Fibroblast of peridontal ligament (primary cell): ENCODE measurements around the gene INIP.
"Not testable (repeated sequence)": the region's sequence is repeated elsewhere in the genome, so short reads cannot be mapped to it uniquely, and the experiment has no call there.

Source experiments
- DNase-seq: peaks from one replicate; pipeline ENCODE4 v3.0.0-alpha.2; 2010; ENCODE audit errors: extremely low read depth

The INIP gene

DNA sequence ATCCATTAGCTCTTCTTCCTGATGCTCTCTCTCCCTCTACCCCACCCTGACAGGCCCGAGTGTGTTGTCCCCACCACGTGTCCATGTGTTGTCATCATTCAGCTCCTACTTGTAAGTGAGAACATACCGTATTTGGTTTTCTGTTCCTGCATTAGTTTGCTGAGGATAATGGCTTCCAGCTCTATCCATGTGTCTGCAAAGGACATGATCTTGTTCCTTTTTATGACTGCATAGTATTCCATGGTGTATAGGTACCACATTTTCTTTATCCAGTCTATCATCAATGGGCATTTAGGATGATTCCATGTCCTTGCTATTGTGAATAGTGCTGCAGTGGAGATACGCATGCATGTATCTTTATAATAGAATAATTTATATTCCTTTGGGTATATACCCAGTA, 44.7 kb downstream of the INIP start:
- not testable (repeated sequence) for DNase-seq

- DNase-seq: no peak
Measured at GRCh38 chr9:112670991-112671625, 46.8 kb downstream of the INIP start.

DNA sequence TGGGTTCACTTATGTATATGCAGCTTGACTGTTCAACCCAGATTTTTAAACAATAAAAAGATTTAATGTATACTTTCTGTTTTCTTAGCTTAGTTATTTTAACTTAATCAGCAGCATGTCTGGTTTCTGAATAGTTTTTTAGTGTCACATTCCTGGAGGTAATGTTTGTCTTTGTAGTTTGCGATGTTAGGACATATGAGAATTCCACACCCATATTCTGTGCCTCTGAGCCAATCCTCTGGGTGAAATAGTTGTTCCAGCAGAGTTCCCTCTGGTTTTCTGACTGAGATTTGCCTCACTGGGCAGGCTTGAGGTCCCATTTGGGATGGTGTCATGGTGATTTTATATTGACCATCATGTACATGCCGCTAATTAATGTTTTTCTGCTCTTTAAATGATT, 48.6 kb downstream of the INIP start:
- no peak for DNase-seq

- DNase-seq: peak; percentile 52
Measured at GRCh38 chr9:112665347-112665746, 52.6 kb downstream of the INIP start.

DNA sequence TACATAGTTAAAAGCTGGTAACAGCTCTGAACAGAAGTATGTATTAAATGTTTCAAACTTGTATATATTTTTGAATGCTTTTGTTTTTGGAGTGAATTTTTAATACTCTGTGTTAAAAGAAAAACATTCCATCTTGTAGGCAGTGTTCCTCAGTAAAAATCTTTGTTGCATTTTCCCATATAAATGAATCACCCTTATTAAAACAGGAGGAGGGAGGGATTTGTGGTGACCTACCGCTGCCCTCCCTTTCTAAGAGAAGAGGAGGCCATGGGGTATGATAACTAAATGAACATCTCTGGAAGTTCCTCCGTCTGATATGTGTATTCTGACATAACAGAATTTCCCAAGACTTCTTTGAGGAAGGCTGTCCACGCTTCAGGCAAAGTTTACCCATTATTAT, 53.4 kb downstream of the INIP start:
- DNase-seq: no peak

DNA sequence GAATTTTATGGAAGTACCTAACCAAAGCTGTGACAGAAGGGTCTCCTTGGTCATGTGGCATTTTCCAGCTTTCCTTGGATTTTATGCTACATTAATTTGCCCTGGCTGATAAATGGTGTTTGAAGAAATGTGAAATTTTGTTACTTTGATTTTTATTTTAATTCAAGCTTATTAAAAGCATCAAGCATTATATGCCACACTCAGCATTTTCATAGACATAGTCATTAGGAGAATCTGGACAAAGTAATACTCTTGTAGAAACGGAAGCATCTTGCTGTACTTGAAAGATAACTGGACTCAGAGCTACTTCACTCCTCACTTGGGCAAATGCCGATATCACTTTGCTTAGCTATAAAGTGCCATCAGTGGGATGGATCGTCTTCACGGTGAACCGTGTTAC, 54.2 kb downstream of the INIP start:
- no peak for DNase-seq

- no peak for DNase-seq
Measured at GRCh38 chr9:112659906-112660305, 58.0 kb downstream of the INIP start.

DNA sequence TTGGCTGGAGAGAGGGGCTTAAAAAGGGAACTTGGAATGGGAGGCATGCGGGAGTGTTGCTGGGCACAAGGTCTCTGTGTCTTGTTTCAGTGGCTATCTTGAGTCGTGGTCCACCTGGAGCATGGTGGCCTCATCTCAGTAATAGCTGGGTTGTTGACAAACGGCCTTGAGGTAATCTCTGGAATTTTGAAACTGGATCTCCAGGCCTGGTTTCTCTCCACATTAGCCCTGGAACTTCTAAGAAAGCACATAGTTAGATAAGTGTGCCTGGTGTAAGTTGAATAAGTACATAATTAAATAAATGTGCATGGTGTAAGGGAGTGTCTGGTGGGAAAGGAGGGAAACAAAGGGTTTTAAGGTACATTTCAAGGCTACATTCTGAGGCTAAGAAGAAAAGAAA, 62.2 kb downstream of the INIP start:
- no peak for DNase-seq

DNA sequence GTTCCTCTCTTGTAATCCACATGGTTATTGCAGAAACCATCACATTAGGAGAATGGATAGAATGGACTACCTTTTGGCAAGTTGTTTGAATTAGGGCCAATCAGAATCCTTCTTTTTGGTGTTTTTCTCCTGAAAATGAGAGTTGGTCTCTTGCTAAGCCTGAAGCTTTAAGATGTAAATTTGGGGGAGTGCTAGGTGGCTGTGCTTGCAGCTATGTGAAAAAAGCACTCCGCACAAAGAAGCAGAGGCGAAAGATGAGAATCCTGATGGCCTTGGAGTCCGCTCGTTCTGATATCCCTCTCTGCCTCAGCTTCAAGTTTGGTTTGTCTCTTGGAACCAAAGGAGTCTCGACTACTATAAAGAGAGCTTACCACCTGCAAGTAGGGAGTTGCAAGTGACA, 63.6 kb downstream of the INIP start:
- DNase-seq: no peak

DNA sequence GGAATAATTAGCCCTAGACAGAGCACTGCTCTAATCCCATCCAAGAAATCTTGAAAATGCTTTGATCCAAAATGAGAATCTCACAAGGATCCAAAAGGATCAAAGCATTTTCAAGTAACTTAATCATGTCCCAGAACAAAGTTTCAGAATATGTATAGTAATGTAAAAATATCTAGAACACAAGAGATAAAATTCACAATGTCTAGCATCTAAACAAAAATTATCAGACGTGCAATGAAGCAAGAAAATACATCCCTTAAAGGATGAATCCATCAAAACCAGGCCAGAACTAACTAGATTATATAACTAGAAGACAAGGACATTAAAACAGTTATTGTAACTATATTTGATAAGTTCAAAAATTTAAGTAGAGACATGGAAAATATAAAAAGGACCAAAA, 69.3 kb downstream of the INIP start:
- no peak for DNase-seq

DNA sequence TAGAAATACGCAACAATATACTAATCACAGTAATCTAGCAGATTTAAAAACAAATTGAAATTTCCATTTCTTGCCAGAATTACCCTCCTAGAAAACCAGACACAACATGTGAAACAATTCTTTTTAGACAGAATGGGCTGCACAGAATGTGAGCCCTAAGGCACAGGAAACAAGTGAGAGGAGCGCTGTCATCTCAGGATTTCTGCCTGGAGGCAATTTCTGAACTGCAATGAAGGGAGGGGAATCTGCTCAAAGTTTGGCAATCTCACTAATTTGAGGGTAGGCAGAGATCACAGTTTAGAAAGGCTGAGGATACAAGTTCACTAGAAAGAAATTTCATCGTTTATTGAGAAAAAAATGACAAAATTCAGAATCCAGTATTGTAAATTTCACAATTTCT, 70.3 kb downstream of the INIP start:
- no peak for DNase-seq

DNA sequence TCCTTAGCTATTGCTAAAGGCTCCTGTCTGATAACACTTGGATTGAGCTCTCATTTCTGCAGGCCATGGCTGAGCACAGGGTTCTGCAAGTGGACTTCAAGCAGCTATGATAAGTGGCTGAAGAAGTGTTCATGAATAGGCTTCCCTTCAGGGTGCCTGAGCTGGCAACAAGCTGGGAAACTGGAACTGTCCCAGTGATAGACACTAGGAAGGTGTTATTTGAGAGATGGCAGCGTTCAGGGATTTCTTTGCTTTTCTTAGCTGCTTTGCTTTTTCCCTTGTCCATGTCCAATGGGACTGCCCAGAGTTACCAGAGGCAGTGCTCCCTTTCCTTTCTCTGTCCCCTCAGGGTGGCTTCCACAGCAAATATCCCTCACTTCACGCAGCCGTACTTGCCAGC, 75.8 kb downstream of the INIP start:
- DNase-seq: no peak

GRCh38 chr9:112640311-112640710, 77.6 kb downstream of the INIP start:
- peak; percentile 5 for DNase-seq
